DND-41 (cell line): Measurements from ENCODE around the gene AGAP5.
"Not testable (repeated sequence)": the region's sequence is repeated elsewhere in the genome, so short reads cannot be mapped to it uniquely, and the experiment has no call there.

Experiments
- ATAC-seq: fragments of 200-7000 bp; cut with Tn5 transposase; 3 replicates; pipeline ENCODE4 v1.9.1; 2021; ENCODE audit warnings: low read depth; ENCODE audit not compliant: insufficient read depth
- DNase-seq: peaks from one replicate; pipeline ENCODE4 v3.0.0-alpha.2; 2020
- H2AFZ ChIP-seq: 2 replicates; pipeline ENCODE4 v1.6.0; 2012; ENCODE audit warnings: low read depth, low read length
- H3K27ac ChIP-seq: 2 replicates; pipeline ENCODE4 v1.5.1; 2012; ENCODE audit warnings: low read length, inconsistent platforms
- H3K27me3 ChIP-seq: fragments of 200-600 bp; sonication (generic); 2 replicates; pipeline ENCODE4 v1.6.0; 2012; ENCODE audit warnings: low read length, mild to moderate bottlenecking, inconsistent platforms; ENCODE audit not compliant: insufficient read depth, poor library complexity
- H3K36me3 ChIP-seq: 2 replicates; pipeline ENCODE4 v1.5.1; 2012; ENCODE audit warnings: low read length, inconsistent platforms; ENCODE audit not compliant: insufficient read depth
- H3K4me1 ChIP-seq: 2 replicates; pipeline ENCODE4 v1.5.1; 2012; ENCODE audit warnings: mild to moderate bottlenecking, low read length; ENCODE audit not compliant: insufficient read depth
- H3K4me2 ChIP-seq: 2 replicates; pipeline ENCODE4 v1.6.0; 2012; ENCODE audit warnings: mild to moderate bottlenecking, moderate library complexity, low read length, inconsistent platforms; ENCODE audit not compliant: insufficient read depth
- H3K4me3 ChIP-seq, 2 experiments: fragments of 200-600 bp in 1 of 2; shearing (Covaris generic) in 1 of 2; 2 replicates each; pipeline ENCODE4 v1.5.1; 2012 to 2016; ENCODE audit warnings: inconsistent platforms in 2 of 2, low read length in 2 of 2, mild to moderate bottlenecking in 2 of 2, low read depth in 1 of 2, moderate library complexity in 1 of 2
- H3K79me2 ChIP-seq: 2 replicates; pipeline ENCODE4 v1.6.0; 2012; ENCODE audit warnings: low read length, inconsistent platforms; ENCODE audit not compliant: insufficient read depth
- H3K9ac ChIP-seq: 2 replicates; pipeline ENCODE4 v1.6.0; 2012; ENCODE audit warnings: low read depth, mild to moderate bottlenecking, inconsistent platforms, low read length, moderate library complexity
- H3K9me3 ChIP-seq: 2 replicates; pipeline ENCODE4 v1.5.1; 2012; ENCODE audit warnings: low read length, moderate library complexity, mild to moderate bottlenecking, inconsistent platforms; ENCODE audit not compliant: insufficient read depth, severe bottlenecking
- H4K20me1 ChIP-seq: 2 replicates; pipeline ENCODE4 v1.6.0; 2012; ENCODE audit warnings: low read length; ENCODE audit not compliant: insufficient read depth

AGAP5 gene

DNA sequence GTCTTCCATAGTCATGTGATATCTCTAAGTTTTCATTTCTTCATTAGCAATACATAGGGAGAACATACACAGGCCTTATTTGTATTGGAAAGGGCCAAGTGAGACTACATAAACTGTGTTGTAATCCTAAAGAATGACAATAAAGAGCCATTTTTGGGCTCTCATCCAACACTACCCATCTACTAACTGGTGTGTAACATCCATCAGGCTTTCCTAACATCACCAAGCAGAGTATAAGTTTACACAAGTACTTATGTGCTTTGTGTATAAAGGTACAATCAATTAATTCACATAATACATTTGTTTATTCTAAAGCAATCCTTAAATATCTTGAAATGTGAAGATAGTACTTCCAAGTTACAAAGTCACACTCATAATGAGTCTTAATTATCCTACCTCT lies 2.6 kb downstream of the AGAP5 start:
- H2AFZ ChIP-seq, H3K4me2 ChIP-seq, H3K9ac ChIP-seq, H3K4me3 ChIP-seq, H3K27me3 ChIP-seq, H3K36me3 ChIP-seq, DNase-seq, H4K20me1 ChIP-seq, H3K27ac ChIP-seq, ATAC-seq, H3K79me2 ChIP-seq, H3K4me1 ChIP-seq, H3K9me3 ChIP-seq: not testable (repeated sequence)

DNA sequence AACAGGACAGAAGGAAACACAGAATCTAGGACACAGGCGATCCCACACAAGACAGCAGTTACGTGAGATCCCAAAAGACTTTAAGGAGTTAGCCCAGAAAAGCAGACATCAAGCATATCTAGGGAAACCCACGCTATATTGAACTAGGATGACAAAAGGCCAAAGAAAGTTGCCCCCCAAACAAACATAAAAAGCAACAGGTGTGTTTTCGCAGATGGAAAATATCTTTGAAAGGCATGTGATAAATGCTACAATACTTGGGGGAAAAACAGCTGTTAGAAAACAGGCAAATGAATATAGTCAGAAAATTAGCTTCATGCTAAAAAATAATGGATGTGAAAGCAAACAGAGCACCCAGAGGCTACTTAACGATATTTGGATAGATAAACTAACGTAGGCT lies 7.2 kb downstream of the AGAP5 start:
- not testable (repeated sequence) for H3K4me2 ChIP-seq, H4K20me1 ChIP-seq, H3K36me3 ChIP-seq, H3K27ac ChIP-seq, H3K4me1 ChIP-seq, H3K9me3 ChIP-seq, H3K79me2 ChIP-seq, H2AFZ ChIP-seq, ATAC-seq, H3K27me3 ChIP-seq, H3K9ac ChIP-seq, H3K4me3 ChIP-seq, DNase-seq

DNA sequence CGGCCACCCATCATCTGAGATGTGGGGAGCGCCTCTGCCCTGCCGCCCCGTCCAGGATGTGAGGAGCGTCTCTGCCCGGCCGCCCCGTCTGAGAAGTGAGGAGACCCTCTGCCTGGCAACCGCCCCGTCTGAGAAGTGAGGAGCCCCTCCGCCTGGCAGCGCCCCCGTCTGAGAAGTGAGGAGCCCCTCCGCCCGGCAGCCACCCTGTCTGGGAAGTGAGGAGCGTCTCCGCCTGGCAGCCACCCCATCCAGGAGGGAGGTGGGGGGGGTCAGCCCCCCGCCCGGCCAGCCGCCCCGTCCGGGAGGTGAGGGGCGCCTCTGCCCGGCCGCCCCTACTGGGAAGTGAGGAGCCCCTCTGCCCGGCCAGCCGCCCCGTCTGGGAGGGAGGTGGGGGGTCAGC lies 8.3 kb downstream of the AGAP5 start:
- not testable (repeated sequence) for H3K4me2 ChIP-seq, H3K36me3 ChIP-seq, DNase-seq, H3K27me3 ChIP-seq, H3K9me3 ChIP-seq, H2AFZ ChIP-seq, H3K27ac ChIP-seq, H3K4me1 ChIP-seq, H3K9ac ChIP-seq, H4K20me1 ChIP-seq, H3K4me3 ChIP-seq, H3K79me2 ChIP-seq, ATAC-seq

DNA sequence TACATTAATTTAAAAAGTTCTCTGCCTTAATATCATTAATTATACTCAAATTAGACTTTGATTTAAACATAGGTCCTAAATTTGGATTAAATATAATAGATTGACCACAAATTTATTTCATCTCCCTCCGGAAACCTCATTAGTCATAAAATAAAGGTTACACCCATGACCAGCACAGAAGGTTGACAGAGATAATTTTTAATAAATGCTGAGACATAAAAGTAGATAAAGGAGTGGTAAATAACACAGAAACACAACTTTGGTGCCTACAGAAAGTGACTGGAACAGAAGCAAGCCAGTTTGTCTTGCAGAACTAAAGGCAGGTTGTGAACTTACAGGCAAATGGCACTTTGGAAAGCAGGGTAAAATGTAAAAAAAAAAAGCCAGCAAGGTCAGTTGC lies 10.3 kb downstream of the AGAP5 start:
- H3K79me2 ChIP-seq, H2AFZ ChIP-seq, ATAC-seq, H3K4me2 ChIP-seq, H3K4me1 ChIP-seq, H3K27ac ChIP-seq, H3K4me3 ChIP-seq, H3K36me3 ChIP-seq, H3K27me3 ChIP-seq, H3K9me3 ChIP-seq, DNase-seq, H4K20me1 ChIP-seq, H3K9ac ChIP-seq: not testable (repeated sequence)

DNA sequence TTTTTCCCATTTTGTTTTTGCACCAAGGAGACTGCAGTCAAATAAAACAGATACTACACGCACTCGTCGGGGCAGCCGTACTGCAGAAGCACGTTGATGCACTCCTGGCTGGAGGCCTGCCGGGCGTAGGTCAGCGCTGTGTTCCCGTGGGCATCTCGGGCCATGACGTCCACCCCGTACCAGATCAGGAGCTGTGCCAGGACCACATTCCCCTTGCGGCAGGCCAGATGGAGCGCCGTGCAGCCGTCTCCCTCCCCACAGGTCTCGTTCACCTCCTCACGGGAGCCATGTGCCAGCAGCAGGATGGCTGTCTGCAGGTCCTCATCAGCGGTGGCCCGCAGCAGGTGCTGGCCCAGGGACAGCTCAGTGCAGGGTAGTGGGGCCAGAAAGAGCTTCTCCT lies 23.4 kb downstream of the AGAP5 start:
- not testable (repeated sequence) for ATAC-seq, H3K79me2 ChIP-seq, H3K27me3 ChIP-seq, H3K4me3 ChIP-seq, H2AFZ ChIP-seq, H3K9ac ChIP-seq, H3K27ac ChIP-seq, DNase-seq, H3K4me1 ChIP-seq, H4K20me1 ChIP-seq, H3K9me3 ChIP-seq, H3K4me2 ChIP-seq, H3K36me3 ChIP-seq

DNA sequence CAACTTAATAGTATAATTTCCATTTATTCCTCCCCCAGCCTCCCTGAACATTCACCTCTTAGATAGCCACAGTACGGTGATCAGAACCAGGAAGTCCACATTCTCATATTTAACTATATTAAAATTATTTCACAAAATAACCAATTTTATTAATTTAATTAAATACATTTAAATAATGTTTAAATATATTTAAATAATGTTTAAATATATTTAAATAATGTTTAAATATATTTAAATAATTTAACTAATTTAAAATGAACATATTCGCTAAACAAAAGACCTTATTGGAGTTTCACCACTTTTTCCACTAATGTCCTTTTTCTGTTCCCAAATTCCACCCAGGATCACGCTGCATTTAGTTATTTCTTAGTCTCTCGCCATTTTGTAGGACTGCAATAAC lies 29.5 kb downstream of the AGAP5 start:
- H3K9me3 ChIP-seq, H3K9ac ChIP-seq, H3K27ac ChIP-seq, ATAC-seq, H3K27me3 ChIP-seq, H3K4me2 ChIP-seq, DNase-seq, H3K4me1 ChIP-seq, H2AFZ ChIP-seq, H3K4me3 ChIP-seq, H3K79me2 ChIP-seq, H4K20me1 ChIP-seq, H3K36me3 ChIP-seq: not testable (repeated sequence)

DNA sequence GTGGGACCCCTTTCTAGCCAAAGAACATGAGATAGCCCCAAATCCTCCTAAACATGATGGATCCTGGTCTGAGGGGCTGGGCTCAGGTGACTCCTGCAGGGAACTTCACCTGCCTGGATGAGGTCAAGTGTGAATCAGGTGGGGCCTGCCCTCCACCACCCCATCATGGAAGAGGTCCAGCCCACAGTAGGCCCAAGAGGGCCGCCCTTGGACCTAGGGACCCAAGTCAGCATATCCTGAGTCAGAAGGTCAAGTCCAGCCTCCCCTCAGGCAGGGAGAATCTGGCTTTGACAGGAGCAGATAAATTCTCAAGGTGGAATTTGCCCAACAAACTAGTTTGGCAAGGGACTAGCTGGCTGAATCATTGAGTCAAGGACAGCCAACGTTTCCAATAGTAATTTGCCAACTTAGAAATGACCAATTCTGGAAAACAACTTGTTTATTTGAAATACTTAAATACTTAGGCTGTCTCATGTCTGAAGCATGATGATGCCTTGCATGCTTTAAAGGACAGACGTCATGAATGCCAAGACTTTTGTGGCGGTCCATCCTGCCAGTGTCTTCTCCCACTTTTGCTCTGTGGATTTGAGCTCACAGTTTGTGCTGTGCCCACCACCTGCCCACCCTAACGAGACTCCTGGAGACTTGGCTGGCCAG lies 31.6 kb downstream of the AGAP5 start:
- not testable (repeated sequence) for H2AFZ ChIP-seq, H3K36me3 ChIP-seq, H3K27ac ChIP-seq, H3K79me2 ChIP-seq, H3K9me3 ChIP-seq, DNase-seq, H3K27me3 ChIP-seq, H3K4me1 ChIP-seq, H3K4me2 ChIP-seq, ATAC-seq, H3K9ac ChIP-seq, H3K4me3 ChIP-seq, H4K20me1 ChIP-seq

DNA sequence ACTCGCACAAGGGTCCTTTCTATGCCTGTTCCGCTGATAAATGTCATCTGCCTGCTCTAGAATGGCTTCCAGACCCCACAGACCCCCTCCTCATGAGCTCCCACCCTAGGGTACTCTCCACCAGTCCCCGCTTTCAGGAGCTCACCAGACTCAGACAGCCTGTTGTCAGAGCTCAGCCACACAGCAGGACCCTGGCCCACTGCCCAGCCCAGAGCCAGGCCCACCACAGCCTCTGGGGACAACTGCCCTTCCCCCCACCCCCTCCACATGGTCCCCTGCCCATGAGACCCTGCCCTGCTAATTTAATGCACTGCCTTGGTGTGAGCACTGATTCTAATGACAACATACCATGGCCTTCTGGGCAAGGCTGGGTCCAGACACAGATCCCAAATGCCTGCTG lies 32.3 kb downstream of the AGAP5 start:
- H3K4me3 ChIP-seq, DNase-seq: not testable (repeated sequence)

More for the DNA sequence above, 32.3 kb downstream of the AGAP5 start:
- H2AFZ ChIP-seq, H3K79me2 ChIP-seq, H3K9ac ChIP-seq, H3K4me1 ChIP-seq, H4K20me1 ChIP-seq, ATAC-seq, H3K27me3 ChIP-seq, H3K4me2 ChIP-seq, H3K27ac ChIP-seq, H3K9me3 ChIP-seq, H3K36me3 ChIP-seq: not testable (repeated sequence)
